ENCODE results near the gene FREY1.
A peak's percentile ranks its signal among the peaks of the same experiment; 100 is the strongest.

FREY1 gene

GRCh38 chr11:45920531-45921477, 13.7 kb upstream of the FREY1 start:
- no peak overlapping the region for H3K4me3 ChIP-seq (ENCODE audit: low read depth, low read length)
- TF ChIP-seq, protein P1, sequence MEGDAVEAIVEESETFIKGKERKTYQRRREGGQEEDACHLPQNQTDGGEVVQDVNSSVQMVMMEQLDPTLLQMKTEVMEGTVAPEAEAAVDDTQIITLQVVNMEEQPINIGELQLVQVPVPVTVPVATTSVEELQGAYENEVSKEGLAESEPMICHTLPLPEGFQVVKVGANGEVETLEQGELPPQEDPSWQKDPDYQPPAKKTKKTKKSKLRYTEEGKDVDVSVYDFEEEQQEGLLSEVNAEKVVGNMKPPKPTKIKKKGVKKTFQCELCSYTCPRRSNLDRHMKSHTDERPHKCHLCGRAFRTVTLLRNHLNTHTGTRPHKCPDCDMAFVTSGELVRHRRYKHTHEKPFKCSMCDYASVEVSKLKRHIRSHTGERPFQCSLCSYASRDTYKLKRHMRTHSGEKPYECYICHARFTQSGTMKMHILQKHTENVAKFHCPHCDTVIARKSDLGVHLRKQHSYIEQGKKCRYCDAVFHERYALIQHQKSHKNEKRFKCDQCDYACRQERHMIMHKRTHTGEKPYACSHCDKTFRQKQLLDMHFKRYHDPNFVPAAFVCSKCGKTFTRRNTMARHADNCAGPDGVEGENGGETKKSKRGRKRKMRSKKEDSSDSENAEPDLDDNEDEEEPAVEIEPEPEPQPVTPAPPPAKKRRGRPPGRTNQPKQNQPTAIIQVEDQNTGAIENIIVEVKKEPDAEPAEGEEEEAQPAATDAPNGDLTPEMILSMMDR (IDR thresholded peaks at IDR 0.05; ENCODE audit: low read depth, low read length, missing control alignments), result no peak
- in situ Hi-C loops (cut with HindIII; ENCODE audit: low sequenced_read_pairs), result no loop called here
- DNase-seq (ENCODE audit: low read depth), result no peak

DNA sequence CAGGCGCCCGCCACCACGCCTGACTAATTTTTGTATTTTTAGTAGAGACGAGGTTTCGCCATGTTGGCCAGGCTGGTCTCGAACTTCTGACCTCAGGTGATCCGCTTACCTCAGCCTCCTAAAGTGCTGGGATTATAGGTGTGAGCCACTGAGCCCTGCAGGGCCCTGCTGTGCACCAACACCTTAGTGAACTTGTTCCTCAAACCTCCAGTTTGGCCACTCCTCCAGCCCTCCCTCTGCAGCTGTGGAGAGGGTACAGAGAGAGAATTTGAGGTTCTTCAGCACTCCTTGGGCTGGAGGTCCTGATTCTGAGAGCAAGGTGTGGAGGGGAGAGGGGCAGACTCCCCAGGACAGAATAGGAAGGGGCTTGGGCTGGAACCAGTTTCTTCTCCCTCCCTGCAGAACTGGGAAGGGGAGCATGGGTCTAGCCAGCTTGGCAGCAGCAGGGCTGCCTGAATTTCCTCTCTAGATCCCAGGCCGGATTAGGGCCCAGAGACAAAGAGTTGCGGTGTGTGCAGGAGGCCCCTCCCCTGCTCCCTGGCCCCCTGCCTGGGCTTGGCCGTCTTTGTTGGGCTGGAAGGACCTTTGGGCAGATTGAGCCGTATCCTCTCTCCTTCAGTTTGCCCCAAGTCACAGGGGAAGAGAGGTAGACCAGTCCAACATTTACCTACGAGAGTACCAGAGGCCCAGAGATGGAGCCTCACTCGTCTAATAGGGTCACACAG, 12.9 kb upstream of the FREY1 start:
- in situ Hi-C loops (cut with HindIII; ENCODE audit: low sequenced_read_pairs), result no loop called here
- TF ChIP-seq, protein P1 (IDR thresholded peaks at IDR 0.05; ENCODE audit: low read depth, low read length, missing control alignments), result no peak
- H3K4me3 ChIP-seq (ENCODE audit: low read depth, low read length), result no peak overlapping the region
- DNase-seq (ENCODE audit: low read depth), result no peak

GRCh38 chr11:45918962-45919675, 12.0 kb upstream of the FREY1 start:
- in situ Hi-C loops (cut with HindIII; ENCODE audit: low sequenced_read_pairs), result no loop called here
- peak overlapping the region; percentile 94 for H3K4me3 ChIP-seq (ENCODE audit: low read depth, low read length)
- TF ChIP-seq, protein P1 (IDR thresholded peaks at IDR 0.05; ENCODE audit: low read depth, low read length, missing control alignments), result no peak
- no peak for DNase-seq (ENCODE audit: low read depth)

DNA sequence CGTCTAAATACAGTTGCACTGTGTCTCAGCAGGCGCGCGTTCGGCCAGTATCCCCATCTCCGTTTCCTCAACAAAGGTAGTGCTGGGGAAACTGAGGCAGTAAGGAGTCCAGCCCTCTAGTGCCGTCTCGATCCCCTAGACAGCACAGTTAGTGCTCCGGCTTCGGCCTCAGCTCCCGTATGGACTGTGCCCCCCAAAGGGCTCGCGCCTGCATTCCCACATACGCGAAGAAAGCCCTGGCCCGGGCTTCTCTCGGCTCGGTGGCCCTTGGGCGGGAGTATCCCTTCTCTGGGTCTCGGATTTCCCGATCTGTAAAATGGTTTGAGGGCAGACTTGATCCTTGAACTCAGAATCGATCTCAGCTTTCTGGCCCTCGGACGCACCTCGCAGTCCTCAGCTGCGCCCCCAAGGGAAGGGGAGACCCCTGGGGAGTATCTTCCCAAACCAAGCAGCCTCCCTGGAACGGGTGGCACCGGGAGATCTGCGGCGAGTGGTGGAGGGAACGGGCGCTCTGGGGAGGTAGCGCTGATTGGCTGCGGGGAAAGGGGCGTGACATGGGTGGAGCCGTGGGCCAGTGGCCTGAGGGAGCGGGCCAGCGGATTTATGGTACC, 11.4 kb upstream of the FREY1 start:
- DNase-seq (ENCODE audit: low read depth), result no peak
- TF ChIP-seq, protein P1 (IDR thresholded peaks at IDR 0.05; ENCODE audit: low read depth, low read length, missing control alignments), result no peak
- in situ Hi-C loops (cut with HindIII; ENCODE audit: low sequenced_read_pairs), result no loop called here
- peak overlapping the region; percentile 94 for H3K4me3 ChIP-seq (ENCODE audit: low read depth, low read length)

- TF ChIP-seq, protein P1 (IDR thresholded peaks at IDR 0.05; ENCODE audit: low read depth, low read length, missing control alignments), result no peak
These were observed 10.7 kb upstream of the FREY1 start, which contains the start of gene PEX16 for GRCh38 chr11:45917623-45918330. TSS of gene PEX16 (minus strand) at chr11:45917877. CDS start at chr11:45917811, 66 bp downstream.

More at GRCh38 chr11:45917623-45918330, 10.7 kb upstream of the FREY1 start, which contains the start of gene PEX16:
- peak within 1 kb of the TSS; percentile 94 for H3K4me3 ChIP-seq (ENCODE audit: low read depth, low read length)
- DNase-seq (ENCODE audit: low read depth), result peak; percentile 100
- in situ Hi-C loops (cut with HindIII; ENCODE audit: low sequenced_read_pairs), result no loop called here

Measured in astrocyte of the cerebellum (primary cell).